Esophagus muscularis mucosa (tissue), 4 donors: ENCODE results near the gene AGL. TPM values are rescaled to one million over a fixed set of nuclear protein-coding genes. Genes with fewer than 3 reads are reported as not detected.

Source experiments
- DNase-seq: peaks from one replicate; pipeline ENCODE4 v3.0.0-alpha.2; 2017; ENCODE audit errors: extremely low spot score
- H3K27ac ChIP-seq, 4 donors: fragments of 200-600 bp; sonication (generic); replicated peaks in 1 of 4; 1 replicate in 3 of 4; 2 replicates in 1 of 4; pipeline ENCODE4 v1.5.1; 2016 to 2019; ENCODE audit warnings: mild to moderate bottlenecking in 1 of 4
- H3K27me3 ChIP-seq, 4 donors: fragments of 200-600 bp; sonication (generic); one replicate each; pipeline versions ENCODE4 v1.5.1 to v1.6.0; 2016 to 2019
- H3K36me3 ChIP-seq, 4 donors: fragments of 200-600 bp; sonication (generic); one replicate each; pipeline ENCODE4 v1.5.1; 2016 to 2019
- H3K4me1 ChIP-seq, 4 donors: fragments of 200-600 bp; sonication (generic); one replicate each; pipeline ENCODE4 v1.5.1; 2016 to 2019
- H3K4me3 ChIP-seq, 4 donors: fragments of 200-600 bp; sonication (generic); 1 replicate in 2 of 4; 2 replicates in 2 of 4; pipeline ENCODE4 v1.5.1; 2016 to 2019; ENCODE audit warnings: mild to moderate bottlenecking in 4 of 4, moderate library complexity in 1 of 4
- H3K9me3 ChIP-seq, 4 donors: fragments of 200-600 bp; sonication (generic); 1 replicate in 3 of 4; 2 replicates in 1 of 4; pipeline ENCODE4 v1.5.1; 2016 to 2019
- CTCF ChIP-seq, 3 experiments: fragments of 200-600 bp in 2 of 3; fragments of 450-650 bp in 1 of 3; sonication (generic) in 2 of 3; IDR thresholded peaks; one replicate each; pipeline ENCODE4 v1.5.1; 2017 to 2019; ENCODE audit warnings: antibody characterized with exemption in 3 of 3, mild to moderate bottlenecking in 2 of 3, moderate library complexity in 1 of 3
- EP300 ChIP-seq: sonication (generic); formaldehyde crosslinking; IDR thresholded peaks from one replicate; pipeline ENCODE4 v1.6.1; 2017; ENCODE audit warnings: antibody characterized with exemption
- POLR2A ChIP-seq: fragments of 450-650 bp; IDR thresholded peaks from one replicate; pipeline ENCODE4 v1.6.1; 2017; ENCODE audit warnings: antibody characterized with exemption, moderate library complexity, mild to moderate bottlenecking, low read depth
- POLR2AphosphoS5 ChIP-seq, 2 donors: sonication (generic); formaldehyde crosslinking; IDR thresholded peaks; one replicate each; pipeline ENCODE4 v1.6.1; 2017; ENCODE audit warnings: antibody characterized with exemption in 2 of 2
- WGBS: methylation state at CpG from one replicate; pipeline ENCODE4 v1.1.5; 2018; 5-methylcytosine and 5-hydroxymethylcytosine counted together
- intact Hi-C: fragments of 100-400 bp; cut with DNase I; formaldehyde crosslinking; loops from one replicate; pipeline ENCODE4 v1.15.1; 2023
- total RNA-seq, 4 donors: library from RNA; depleted of rRNA; stranded (reverse); fragments of >200 nt; gene quantifications; one replicate each; pipeline versions ENCODE4 v1.1.0 to v1.2.1, GENCODE V29; 2016

The AGL gene
- total RNA-seq, 4 donors from 2014 or later: 99.2 to 153 (median 128) TPM

GRCh38 chr1:99858286-99858685 is 8.1 kb downstream of the AGL start:
- WGBS: 58% methylated on average over 2 of the region's 2 CpGs
- no peak for TF ChIP-seq CTCF (IDR thresholded peaks at IDR 0.05)
- no peak for TF ChIP-seq POLR2AphosphoS5 (IDR thresholded peaks at IDR 0.05)
- no peak for TF ChIP-seq EP300
- TF ChIP-seq POLR2A: no peak
- Histone ChIP-seq H3K4me1 (peaks cover 9 to 73% (median 50%) of the 10 kb centered on the region in 4 donors), H3K27me3 (no peaks in the 10 kb centered on the region), H3K27ac (peak overlapping the region in 3 of 4 donors; percentile 28 to 42 (median 32)), H3K36me3 (peaks cover 0 to 36% (median 26%) of the 10 kb centered on the region in 4 donors), H3K9me3 (no peaks in the 10 kb centered on the region), H3K4me3 (peak overlapping the region in 1 of 4 donors; percentile 2)
- DNase-seq: no peak
- intact Hi-C loops: no loop called here

- peak overlapping the region in 2 of 4 donors; percentile 5 to 6 for H3K4me3 ChIP-seq
- H3K27ac ChIP-seq: peak overlapping the region in 3 of 4 donors; percentile 8 to 38 (median 14)
- intact Hi-C loops: no loop called here
- H3K27me3 ChIP-seq: no peaks in the 10 kb centered on the region
- DNase-seq: no peak
- no peaks in the 10 kb centered on the region for H3K9me3 ChIP-seq
- TF ChIP-seq EP300 (no peak), POLR2AphosphoS5 (IDR thresholded peaks at IDR 0.05) (no peak)
- peaks cover 4 to 67% (median 44%) of the 10 kb centered on the region in 4 donors for H3K4me1 ChIP-seq
- H3K36me3 ChIP-seq: peaks cover 0 to 37% (median 25%) of the 10 kb centered on the region in 4 donors
Measured at GRCh38 chr1:99858881-99859280, 8.7 kb downstream of the AGL start.

GRCh38 chr1:99860703-99861102 is 10.5 kb downstream of the AGL start:
- no peak overlapping the region for H3K4me3 ChIP-seq
- no peak for DNase-seq
- peak overlapping the region; percentile 24 to 46 (median 36) for H3K27ac ChIP-seq
- H3K9me3 ChIP-seq: no peaks in the 10 kb centered on the region
- peaks cover under 1 to 48% (median 35%) of the 10 kb centered on the region in 4 donors for H3K4me1 ChIP-seq
- H3K36me3 ChIP-seq: peaks cover 4 to 42% (median 29%) of the 10 kb centered on the region in 4 donors
- H3K27me3 ChIP-seq: no peaks in the 10 kb centered on the region
- TF ChIP-seq CTCF (IDR thresholded peaks at IDR 0.05): no peak
- TF ChIP-seq POLR2AphosphoS5 (IDR thresholded peaks at IDR 0.05): no peak
- TF ChIP-seq POLR2A: no peak
- TF ChIP-seq EP300: no peak
- 80% methylated on average over 4 of the region's 4 CpGs for WGBS
- intact Hi-C loops: no loop called here

GRCh38 chr1:99867682-99868081 is 17.5 kb downstream of the AGL start:
- Histone ChIP-seq H3K9me3 (no peaks in the 10 kb centered on the region), H3K4me3 (no peak overlapping the region), H3K27ac (peak overlapping the region in 1 of 4 donors; percentile 67), H3K36me3 (peaks cover 4 to 54% (median 34%) of the 10 kb centered on the region in 4 donors), H3K27me3 (no peaks in the 10 kb centered on the region), H3K4me1 (peaks cover 0 to 47% (median 16%) of the 10 kb centered on the region in 4 donors)
- DNase-seq: no peak
- WGBS: 96% methylated on average over 6 of the region's 6 CpGs
- intact Hi-C loops: no loop called here
- TF ChIP-seq EP300 (no peak), POLR2A (no peak), CTCF (IDR thresholded peaks at IDR 0.05) (no peak), POLR2AphosphoS5 (IDR thresholded peaks at IDR 0.05) (no peak)

- intact Hi-C loops: no loop called here
- Histone ChIP-seq H3K27ac (peak overlapping the region; percentile 40 to 67 (median 63)), H3K4me3 (peak overlapping the region in 1 of 4 donors; percentile 9), H3K27me3 (no peaks in the 10 kb centered on the region), H3K36me3 (peaks cover 4 to 38% (median 23%) of the 10 kb centered on the region in 4 donors), H3K4me1 (peaks cover 0 to 47% (median 16%) of the 10 kb centered on the region in 4 donors), H3K9me3 (no peaks in the 10 kb centered on the region)
- DNase-seq: no peak
- TF ChIP-seq POLR2AphosphoS5 (IDR thresholded peaks at IDR 0.05): peak in 1 of 2 donors; percentile 29
- no peak for TF ChIP-seq CTCF (IDR thresholded peaks at IDR 0.05)
Measured at GRCh38 chr1:99869304-99869703, 19.1 kb downstream of the AGL start.
